C1 segment of cervical spinal cord (tissue), 14 donors: ENCODE data around the gene MCF2L2.
A peak's percentile ranks its signal among the peaks of the same experiment; 100 is the strongest.
"Not testable (repeated sequence)": the region's sequence is repeated elsewhere in the genome, so short reads cannot be mapped to it uniquely, and the experiment has no call there.

ENCODE experiments used
- DNase-seq, 14 donors: peaks; one replicate each; lab custom pipeline; 2025; lab: John Stamatoyannopoulos, UW

The MCF2L2 gene

DNA sequence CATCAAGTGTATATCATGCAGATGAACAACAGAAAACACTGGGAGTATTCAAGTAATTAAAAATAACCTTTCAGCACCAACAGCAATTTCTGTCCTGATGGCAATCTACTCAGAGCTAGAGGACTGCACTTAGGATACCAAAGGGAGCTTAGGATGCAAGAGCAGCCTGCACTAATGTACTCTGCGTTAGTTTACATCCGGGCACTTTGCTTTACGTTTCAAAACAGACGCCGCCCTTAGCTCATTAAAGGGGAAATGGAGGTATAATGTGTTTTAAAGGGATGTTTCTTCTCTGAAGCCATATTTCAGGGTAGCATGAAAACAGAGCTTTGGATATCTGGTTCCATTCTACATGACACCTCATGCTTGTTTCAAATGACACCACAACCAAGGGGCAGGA lies 189.4 kb downstream of the MCF2L2 start:
- no peak for DNase-seq

DNA sequence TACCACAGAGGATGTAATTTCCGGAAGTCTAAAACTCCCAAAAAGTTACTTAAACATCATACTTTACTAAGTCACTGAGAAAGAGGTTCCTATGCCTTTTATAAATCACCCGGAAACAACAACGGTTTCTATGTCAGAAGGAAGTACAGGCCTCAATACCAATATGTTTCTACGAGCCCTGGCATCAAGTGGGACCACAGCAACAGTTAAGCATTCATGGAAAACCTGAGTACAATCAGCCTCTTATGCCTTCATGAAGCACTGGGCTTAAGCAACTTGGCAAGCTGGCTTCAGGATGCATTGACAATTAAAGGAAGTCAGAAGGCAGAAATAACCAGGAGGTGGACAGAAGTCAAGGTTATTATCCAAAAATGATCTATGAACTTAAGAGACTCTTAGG lies 194.5 kb downstream of the MCF2L2 start:
- peak in 1 of 14 donors; percentile 15 for DNase-seq

DNA sequence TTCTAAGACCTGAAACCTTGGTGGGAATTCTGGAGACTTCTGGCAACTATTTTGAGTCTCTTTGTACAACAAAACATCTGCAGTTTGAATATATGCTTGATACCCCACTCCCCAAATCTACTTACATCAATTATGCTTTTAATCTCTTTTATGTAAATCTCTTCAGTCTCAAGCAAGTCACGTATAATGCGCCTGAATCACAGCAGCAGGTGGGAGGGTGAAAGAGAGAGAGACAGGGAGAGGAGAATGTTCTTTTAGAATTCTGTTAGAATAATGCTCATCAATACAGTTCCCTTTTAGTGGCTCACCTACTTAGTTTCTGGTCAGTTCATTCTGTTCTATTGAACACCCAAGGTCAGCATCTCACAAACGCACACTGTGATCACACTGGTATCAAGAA lies 197.6 kb downstream of the MCF2L2 start:
- no peak for DNase-seq

DNA sequence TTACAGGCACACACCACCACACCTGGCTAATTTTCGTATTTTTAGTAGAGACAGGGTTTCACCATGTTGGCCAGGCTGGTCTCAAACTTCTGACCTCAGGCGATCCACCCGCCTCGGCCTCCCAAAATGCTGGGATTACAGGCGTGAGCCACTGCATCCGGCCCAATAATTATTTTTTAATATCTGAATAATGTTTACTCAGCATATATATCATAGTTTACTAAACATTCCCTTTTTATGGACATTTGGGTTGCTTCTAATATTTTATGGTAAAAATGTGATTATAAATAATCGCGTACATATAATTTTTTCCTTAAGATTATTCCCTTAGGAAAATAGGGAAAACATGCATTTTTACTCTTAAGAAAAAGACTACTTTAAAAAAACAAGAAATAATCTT lies 198.2 kb downstream of the MCF2L2 start:
- not testable (repeated sequence) for DNase-seq

DNA sequence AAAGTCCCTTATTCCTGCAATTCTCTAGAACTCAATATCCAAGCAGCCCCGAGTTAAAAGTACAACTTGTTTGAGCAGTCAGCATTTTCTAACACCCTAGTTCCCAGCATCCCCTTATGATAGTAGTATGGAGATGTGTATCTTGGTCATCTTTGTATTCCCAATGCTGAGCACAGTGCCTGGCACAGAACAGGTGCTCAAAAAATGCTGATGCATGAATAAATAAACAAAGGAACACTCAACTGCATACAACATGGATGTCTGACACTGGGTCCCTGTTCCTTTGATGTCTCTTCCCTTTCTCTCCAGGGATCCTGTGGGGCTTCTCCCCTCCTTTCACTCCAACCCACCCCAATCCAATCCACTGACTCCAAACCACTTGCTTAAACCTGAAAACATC lies 199.2 kb downstream of the MCF2L2 start:
- no peak for DNase-seq

GRCh38 chr3:183227586-183227985 lies 200.8 kb downstream of the MCF2L2 start:
- no peak for DNase-seq

DNA sequence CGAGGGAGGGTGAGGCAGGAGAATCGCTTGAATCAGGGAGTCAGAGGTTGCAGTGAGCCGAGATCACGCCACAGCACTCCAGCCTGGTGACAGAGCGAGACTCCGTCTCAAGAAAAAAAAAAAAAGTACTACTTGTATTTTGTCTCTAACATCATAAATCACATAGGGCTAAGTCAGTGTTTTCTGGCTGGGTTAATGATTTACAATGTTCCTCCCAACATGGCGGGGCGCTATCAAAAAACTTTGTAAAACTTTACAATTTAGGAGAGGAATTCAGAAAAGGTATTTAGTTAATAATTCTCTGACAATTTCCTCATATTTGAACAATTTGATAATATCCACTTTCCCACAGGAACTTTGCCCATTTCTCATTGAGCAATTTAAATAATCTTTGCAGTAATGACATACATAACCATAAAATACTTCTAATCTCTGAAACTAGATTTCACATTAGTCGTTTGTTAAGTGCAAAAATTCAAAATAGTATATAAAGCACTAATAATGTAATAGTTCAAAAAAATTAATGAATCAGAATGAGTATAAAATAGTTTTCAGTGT lies 202.0 kb downstream of the MCF2L2 start:
- no peak for DNase-seq

DNA sequence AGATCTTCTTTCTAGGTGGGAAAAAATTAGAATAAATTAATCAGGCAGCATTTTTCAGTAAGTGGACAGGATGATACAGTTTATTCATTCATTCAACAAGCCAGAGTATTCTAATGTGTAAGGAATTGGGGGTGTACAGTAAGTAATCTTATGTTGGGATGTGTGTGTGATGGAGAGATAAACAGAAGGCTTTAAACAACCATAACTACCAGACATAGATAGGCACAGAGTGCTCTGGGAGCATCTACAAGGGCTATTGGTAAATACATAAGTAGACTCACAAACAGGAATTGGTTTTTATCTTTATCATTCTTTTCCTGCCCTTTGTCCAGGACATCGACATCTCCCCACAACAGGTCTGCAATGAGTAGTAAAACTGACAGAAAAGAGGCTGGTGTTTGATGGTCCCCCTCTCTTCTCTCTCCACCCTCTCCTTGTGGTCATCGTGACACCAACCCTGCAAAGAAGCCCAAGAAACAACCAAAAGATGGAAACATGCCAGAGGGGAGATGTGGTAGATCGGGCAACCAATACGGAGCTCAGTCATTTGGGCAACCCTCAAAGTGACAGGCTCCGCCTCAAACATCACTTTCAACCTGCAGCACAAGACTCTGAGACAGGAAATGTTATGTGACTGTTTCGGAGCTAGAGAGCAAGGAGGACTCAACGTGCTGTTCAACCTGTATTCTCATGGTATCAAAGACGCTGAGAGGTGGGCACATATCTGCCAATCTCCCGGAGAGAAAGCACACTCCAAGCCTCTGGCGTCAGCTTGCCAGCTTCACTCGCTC lies 204.0 kb downstream of the MCF2L2 start:
- DNase-seq: no peak

DNA sequence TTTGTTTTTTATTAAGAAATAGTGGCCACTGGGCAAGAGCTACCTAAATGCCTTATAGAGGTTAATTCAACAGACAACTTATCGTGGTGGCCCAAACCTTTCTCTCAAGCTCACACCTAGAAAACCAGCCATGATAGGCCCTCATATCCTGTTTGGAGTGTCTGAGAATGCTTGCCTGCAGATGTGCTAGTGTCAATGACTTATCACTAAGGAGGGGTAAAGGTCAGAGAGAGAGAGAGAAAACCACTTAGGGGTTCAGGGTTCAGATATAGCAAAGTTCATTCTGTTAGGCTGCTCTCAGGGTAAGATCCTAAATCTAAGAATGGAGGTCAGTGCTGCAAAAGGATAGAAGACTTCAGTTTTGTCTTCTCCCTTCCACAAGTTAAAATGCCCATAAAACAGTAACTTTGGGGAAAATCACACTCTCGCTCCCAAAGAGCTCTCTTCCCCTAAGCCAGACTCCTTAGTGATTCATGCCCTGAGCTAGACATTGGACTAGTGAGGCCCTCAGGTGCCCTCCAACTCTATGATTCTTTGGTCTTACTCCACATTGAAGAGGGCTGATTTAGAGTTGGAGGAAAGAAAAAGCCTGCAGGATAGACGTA lies 205.7 kb downstream of the MCF2L2 start:
- DNase-seq: no peak

DNA sequence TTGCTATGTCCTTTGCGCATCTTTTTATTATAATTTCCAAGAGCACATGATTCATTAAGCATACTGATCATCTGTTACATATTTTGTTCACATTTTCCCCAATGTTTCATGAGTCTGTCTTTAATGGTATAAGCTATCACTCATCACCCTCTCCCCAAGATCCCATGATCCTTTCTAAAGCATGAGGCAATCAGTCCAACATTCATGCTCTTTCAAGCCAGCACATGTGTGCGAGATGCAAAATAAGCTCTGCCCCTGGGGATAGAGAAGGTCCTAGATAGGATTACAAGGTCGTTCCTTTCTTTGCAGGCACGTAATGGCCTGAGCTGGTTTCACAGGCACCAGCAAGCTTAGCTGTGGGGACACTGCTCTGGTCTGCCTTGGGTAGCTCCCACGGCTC lies 207.6 kb downstream of the MCF2L2 start:
- no peak for DNase-seq

- DNase-seq: no peak
Observed at GRCh38 chr3:183218826-183219225, 209.6 kb downstream of the MCF2L2 start.

- DNase-seq: no peak
Observed at GRCh38 chr3:183217548-183218332, 210.7 kb downstream of the MCF2L2 start.

- DNase-seq: no peak
Observed at GRCh38 chr3:183215591-183216202, 212.7 kb downstream of the MCF2L2 start.

GRCh38 chr3:183214277-183214612 lies 214.2 kb downstream of the MCF2L2 start:
- DNase-seq: no peak

DNA sequence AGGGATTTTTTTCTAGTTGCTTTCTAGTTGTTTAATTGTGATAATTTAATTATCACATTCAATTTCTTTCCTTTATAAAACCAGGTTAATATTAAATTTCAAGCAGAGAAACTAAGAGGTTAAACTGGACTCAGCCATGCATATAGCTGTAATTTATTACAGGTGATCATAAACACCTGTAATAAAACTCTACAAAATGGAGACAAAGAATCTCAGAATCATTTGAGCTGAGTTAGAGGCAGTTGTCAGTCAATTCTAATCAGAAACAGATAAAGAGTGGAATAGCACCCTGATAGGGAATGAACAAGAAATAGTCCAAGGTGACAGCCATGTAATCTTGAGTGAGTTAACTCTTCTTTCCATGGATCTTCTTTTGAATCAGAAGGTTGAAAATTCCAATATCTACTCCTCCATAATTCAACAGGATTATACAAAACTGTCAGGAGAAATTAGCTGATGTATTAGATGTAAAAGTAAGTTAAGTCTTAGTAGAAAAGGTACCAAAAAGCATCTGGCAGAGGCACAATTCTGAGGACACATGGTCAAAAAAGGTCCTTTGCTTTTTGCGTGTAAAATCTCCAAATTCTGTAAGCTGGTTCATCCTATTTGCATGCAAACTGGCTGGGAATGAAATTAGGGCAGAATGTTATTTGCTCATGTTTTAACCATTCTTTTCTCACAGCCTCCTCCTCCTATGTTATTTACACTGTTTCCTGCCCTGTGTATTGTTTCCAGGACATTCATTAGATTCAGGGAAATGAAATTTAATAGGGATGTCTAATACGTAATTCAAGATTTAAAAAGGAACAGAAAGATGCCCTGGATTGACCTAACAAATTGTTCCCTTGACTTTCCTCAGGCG lies 214.8 kb downstream of the MCF2L2 start:
- DNase-seq: no peak

- DNase-seq: peak in 4 of 14 donors; percentile 7 to 49 (median 26)
Observed at GRCh38 chr3:183212565-183212964, 215.9 kb downstream of the MCF2L2 start.

DNA sequence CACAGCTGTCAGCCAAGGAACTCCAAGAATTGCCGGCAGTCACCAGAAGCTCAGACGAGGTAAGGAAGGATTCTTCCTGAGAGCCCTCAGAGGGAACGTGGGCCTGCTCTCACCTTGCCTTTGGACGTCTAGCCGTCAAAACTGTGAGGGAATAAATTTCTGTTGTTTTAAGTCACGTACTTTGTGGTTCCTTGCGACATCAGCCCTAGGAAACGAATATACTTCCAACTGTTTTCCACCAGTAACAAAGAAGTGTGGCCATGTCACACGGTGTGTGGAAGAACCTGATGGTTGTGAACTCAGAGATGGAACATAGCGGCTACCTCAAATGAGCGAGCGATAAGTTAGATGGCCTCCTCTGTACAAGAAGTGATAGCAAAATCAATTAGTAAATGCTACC lies 216.3 kb downstream of the MCF2L2 start:
- DNase-seq: no peak

DNA sequence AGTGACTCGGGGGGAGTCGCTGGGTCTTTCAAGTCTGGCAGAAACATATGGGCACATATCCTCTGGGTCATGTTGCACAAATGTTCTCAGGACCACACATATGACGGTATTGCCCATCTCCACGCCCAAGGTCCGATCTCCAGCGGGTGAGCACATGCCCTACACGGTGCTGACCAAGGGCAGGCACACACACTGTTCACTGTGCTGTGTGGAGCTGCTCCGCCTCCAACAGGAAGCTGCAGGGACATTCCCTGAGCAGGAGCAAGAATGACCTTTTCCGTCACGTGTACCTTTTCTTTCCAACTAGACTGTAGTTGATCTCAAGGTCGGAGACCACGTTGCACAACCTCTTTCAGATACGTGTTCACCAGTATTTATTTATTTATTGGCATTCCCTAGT lies 217.1 kb downstream of the MCF2L2 start:
- DNase-seq: peak in 3 of 14 donors; percentile 19 to 69 (median 20)

GRCh38 chr3:183210862-183211341 lies 217.5 kb downstream of the MCF2L2 start:
- DNase-seq: peak in 3 of 14 donors; percentile 13 to 69 (median 20)

- DNase-seq: no peak
Observed at GRCh38 chr3:183210341-183210740, 218.1 kb downstream of the MCF2L2 start.

- no peak for DNase-seq
Observed at GRCh38 chr3:183208800-183209199, 219.6 kb downstream of the MCF2L2 start.
